ENCODE results near the gene BANF1. TPM values are rescaled to one million over a fixed set of nuclear protein-coding genes. Genes with fewer than 3 reads are reported as not detected.

Gene BANF1
- polyA plus RNA-seq, 1 donor from 2014 or later, result 284 TPM

- Mint-ChIP-seq H3K4me1 (no peaks in the 10 kb centered on the region), H3K4me3 (no peak overlapping the region), H3K36me3 (no peaks in the 10 kb centered on the region), H3K9me3 (peaks cover 0 to 2% (median 0%) of the 10 kb centered on the region in 3 donors), H3K27ac (peak overlapping the region in 1 of 3 donors; percentile 39), H3K27me3 (peaks cover 7% of the 10 kb centered on the region)
These were observed 30.8 kb downstream of the BANF1 start for GRCh38 chr11:66032957-66033735.

- Mint-ChIP-seq H3K4me1 (no peaks in the 10 kb centered on the region), H3K27ac (no peak overlapping the region), H3K4me3 (no peak overlapping the region)
These were observed 33.5 kb downstream of the BANF1 start for GRCh38 chr11:66035653-66036333.

GRCh38 chr11:66036334-66036710 is 34.0 kb downstream of the BANF1 start:
- H3K4me1 Mint-ChIP-seq, result no peaks in the 10 kb centered on the region
- no peaks in the 10 kb centered on the region for H3K36me3 Mint-ChIP-seq
- H3K4me3 Mint-ChIP-seq, result no peak overlapping the region

More at GRCh38 chr11:66035653-66036333, 33.5 kb downstream of the BANF1 start:
- Mint-ChIP-seq H3K9me3 (peaks cover 0 to 2% (median 0%) of the 10 kb centered on the region in 3 donors), H3K36me3 (no peaks in the 10 kb centered on the region), H3K27me3 (peaks cover 7% of the 10 kb centered on the region)

GRCh38 chr11:66037327-66037726 is 35.0 kb downstream of the BANF1 start:
- Mint-ChIP-seq H3K4me1 (no peaks in the 10 kb centered on the region), H3K36me3 (no peaks in the 10 kb centered on the region), H3K4me3 (no peak overlapping the region), H3K27me3 (peaks cover 7% of the 10 kb centered on the region), H3K27ac (no peak overlapping the region), H3K9me3 (peaks cover 0 to 2% (median 0%) of the 10 kb centered on the region in 3 donors)

More at GRCh38 chr11:66036334-66036710, 34.0 kb downstream of the BANF1 start:
- Mint-ChIP-seq H3K27me3 (peaks cover 7% of the 10 kb centered on the region), H3K9me3 (peaks cover 0 to 2% (median 0%) of the 10 kb centered on the region in 3 donors), H3K27ac (no peak overlapping the region)

GRCh38 chr11:66039765-66040164 is 37.5 kb downstream of the BANF1 start:
- H3K27ac Mint-ChIP-seq, result no peak overlapping the region

GRCh38 chr11:66042227-66042995 is 40.1 kb downstream of the BANF1 start:
- H3K4me1 Mint-ChIP-seq, result peaks cover 4 to 8% (median 6%) of the 10 kb centered on the region in 3 donors
- peaks cover 2% of the 10 kb centered on the region for H3K36me3 Mint-ChIP-seq
- no peaks in the 10 kb centered on the region for H3K9me3 Mint-ChIP-seq
- no peak overlapping the region for H3K4me3 Mint-ChIP-seq
- no peaks in the 10 kb centered on the region for H3K27me3 Mint-ChIP-seq
- H3K27ac Mint-ChIP-seq, result no peak overlapping the region

More at GRCh38 chr11:66039765-66040164, 37.5 kb downstream of the BANF1 start:
- H3K36me3 Mint-ChIP-seq, result peaks cover 2% of the 10 kb centered on the region
- H3K9me3 Mint-ChIP-seq, result peaks cover 0 to 2% (median 0%) of the 10 kb centered on the region in 3 donors
- no peak overlapping the region for H3K4me3 Mint-ChIP-seq
- peaks cover 6% of the 10 kb centered on the region for H3K27me3 Mint-ChIP-seq
- peaks cover 0 to 3% (median 2%) of the 10 kb centered on the region in 3 donors for H3K4me1 Mint-ChIP-seq

GRCh38 chr11:66042996-66043906 is 40.9 kb downstream of the BANF1 start:
- H3K4me1 Mint-ChIP-seq, result peaks cover 4 to 8% (median 6%) of the 10 kb centered on the region in 3 donors

GRCh38 chr11:66044757-66045156 is 42.5 kb downstream of the BANF1 start:
- Mint-ChIP-seq H3K4me3 (peak overlapping the region in 3 of 4 donors; percentile 25 to 65 (median 57)), H3K9me3 (no peaks in the 10 kb centered on the region), H3K4me1 (peaks cover 4 to 8% (median 6%) of the 10 kb centered on the region in 3 donors), H3K36me3 (peaks cover 2% of the 10 kb centered on the region), H3K27me3 (peaks cover 5% of the 10 kb centered on the region), H3K27ac (peak overlapping the region in 1 of 3 donors; percentile 40)

More at GRCh38 chr11:66042996-66043906, 40.9 kb downstream of the BANF1 start:
- no peak overlapping the region for H3K27ac Mint-ChIP-seq
- no peaks in the 10 kb centered on the region for H3K9me3 Mint-ChIP-seq
- H3K4me3 Mint-ChIP-seq, result no peak overlapping the region
- no peaks in the 10 kb centered on the region for H3K27me3 Mint-ChIP-seq
- peaks cover 2% of the 10 kb centered on the region for H3K36me3 Mint-ChIP-seq

GRCh38 chr11:66045177-66045639 is 42.9 kb downstream of the BANF1 start:
- Mint-ChIP-seq H3K27me3 (peaks cover 5% of the 10 kb centered on the region), H3K27ac (peak overlapping the region in 1 of 3 donors; percentile 40), H3K4me1 (peaks cover 4 to 8% (median 6%) of the 10 kb centered on the region in 3 donors), H3K36me3 (peaks cover 2% of the 10 kb centered on the region), H3K9me3 (no peaks in the 10 kb centered on the region), H3K4me3 (peak overlapping the region in 2 of 4 donors; percentile 50 to 57)

- Mint-ChIP-seq H3K36me3 (peaks cover 2% of the 10 kb centered on the region), H3K27ac (peak overlapping the region in 1 of 3 donors; percentile 50), H3K4me3 (peak overlapping the region in 1 of 4 donors; percentile 6), H3K27me3 (peaks cover 6% of the 10 kb centered on the region), H3K9me3 (no peaks in the 10 kb centered on the region), H3K4me1 (peaks cover 9 to 13% (median 10%) of the 10 kb centered on the region in 3 donors)
These were observed 44.6 kb downstream of the BANF1 start for GRCh38 chr11:66046901-66047300.

GRCh38 chr11:66047541-66048365 is 45.5 kb downstream of the BANF1 start:
- Mint-ChIP-seq H3K4me1 (peaks cover 10 to 16% (median 14%) of the 10 kb centered on the region in 3 donors), H3K36me3 (peaks cover 4% of the 10 kb centered on the region), H3K4me3 (peak overlapping the region in 1 of 4 donors; percentile 26), H3K27ac (no peak overlapping the region), H3K27me3 (peaks cover 6% of the 10 kb centered on the region), H3K9me3 (no peaks in the 10 kb centered on the region)

GRCh38 chr11:66048547-66049323 is 46.4 kb downstream of the BANF1 start, which contains the start of gene GAL3ST3:
TSS of gene GAL3ST3 (minus strand) at chr11:66049161. CDS start at chr11:66045415, 3,746 bp downstream.
- Mint-ChIP-seq H3K27me3 (peaks cover 6% of the 10 kb centered on the region), H3K9me3 (no peaks in the 10 kb centered on the region), H3K27ac (peak within 1 kb of the TSS in 1 of 3 donors; percentile 28), H3K4me3 (peak within 1 kb of the TSS in 2 of 4 donors; percentile 26 to 65), H3K4me1 (peaks cover 14 to 21% (median 14%) of the 10 kb centered on the region in 3 donors), H3K36me3 (peaks cover 4% of the 10 kb centered on the region)

Measured in IgD-negative memory B cell (primary cell).